Epithelial cell of proximal tubule (primary cell): ENCODE measurements around the gene ATP10A. TPM values are rescaled to one million over a fixed set of nuclear protein-coding genes. Genes with fewer than 3 reads are reported as not detected.

Experiments
- DNase-seq: peaks from one replicate; pipeline ENCODE4 v3.0.0-alpha.2; 2011; ENCODE audit warnings: low read depth
- H3K4me3 ChIP-seq: 2 replicates; pipeline ENCODE4 v1.5.1; 2011; ENCODE audit warnings: low read depth, mild to moderate bottlenecking, low read length
- total RNA-seq: library from RNA; depleted of rRNA; stranded (reverse); fragments of >200 nt; gene quantifications from 2 replicates; pipeline ENCODE4 v1.2.3, GENCODE V29; 2015
- TF ChIP-seq, protein P1 (sequence below): conservative IDR thresholded peaks from 2 replicates; pipeline ENCODE4 v1.5.1; 2012; ENCODE audit warnings: low read depth, mild to moderate bottlenecking, low read length

The ATP10A gene
- total RNA-seq, 1 donor from 2014 or later, result 13.0 TPM

DNA sequence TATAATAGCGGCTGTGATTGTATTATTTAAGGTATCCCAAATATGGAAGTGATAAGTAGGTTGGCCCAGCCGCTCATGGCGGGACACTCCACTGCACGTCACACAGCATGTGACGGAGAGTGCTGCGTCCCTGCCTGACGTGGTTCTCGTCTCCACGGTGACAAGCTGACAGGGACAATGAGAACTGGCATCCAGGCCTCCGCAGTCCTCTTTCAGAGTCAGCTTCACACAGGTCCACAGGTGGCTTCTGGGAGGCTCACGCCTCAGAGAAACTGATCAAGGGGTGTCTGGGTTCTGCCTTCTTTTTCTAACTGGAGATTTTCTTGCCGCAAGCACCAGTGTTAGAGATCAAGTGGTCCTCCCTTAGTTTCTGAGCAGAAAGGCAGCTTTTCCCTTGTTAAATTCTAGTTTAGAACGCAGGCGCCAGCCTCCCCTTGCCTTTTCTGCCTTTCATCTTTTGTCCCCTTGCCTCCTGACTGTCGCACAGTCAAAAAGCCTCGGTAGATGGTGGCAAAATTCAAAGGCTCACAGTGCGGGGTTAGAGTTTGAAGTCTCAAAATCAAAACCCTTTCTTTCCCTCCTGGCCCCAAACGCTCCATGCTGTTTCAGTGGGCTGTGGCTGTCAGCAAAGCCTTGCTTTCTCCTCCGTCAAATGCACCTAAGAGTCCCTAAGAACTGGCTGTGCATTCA, 120.9 kb downstream of the ATP10A start:
- TF ChIP-seq, protein P1, sequence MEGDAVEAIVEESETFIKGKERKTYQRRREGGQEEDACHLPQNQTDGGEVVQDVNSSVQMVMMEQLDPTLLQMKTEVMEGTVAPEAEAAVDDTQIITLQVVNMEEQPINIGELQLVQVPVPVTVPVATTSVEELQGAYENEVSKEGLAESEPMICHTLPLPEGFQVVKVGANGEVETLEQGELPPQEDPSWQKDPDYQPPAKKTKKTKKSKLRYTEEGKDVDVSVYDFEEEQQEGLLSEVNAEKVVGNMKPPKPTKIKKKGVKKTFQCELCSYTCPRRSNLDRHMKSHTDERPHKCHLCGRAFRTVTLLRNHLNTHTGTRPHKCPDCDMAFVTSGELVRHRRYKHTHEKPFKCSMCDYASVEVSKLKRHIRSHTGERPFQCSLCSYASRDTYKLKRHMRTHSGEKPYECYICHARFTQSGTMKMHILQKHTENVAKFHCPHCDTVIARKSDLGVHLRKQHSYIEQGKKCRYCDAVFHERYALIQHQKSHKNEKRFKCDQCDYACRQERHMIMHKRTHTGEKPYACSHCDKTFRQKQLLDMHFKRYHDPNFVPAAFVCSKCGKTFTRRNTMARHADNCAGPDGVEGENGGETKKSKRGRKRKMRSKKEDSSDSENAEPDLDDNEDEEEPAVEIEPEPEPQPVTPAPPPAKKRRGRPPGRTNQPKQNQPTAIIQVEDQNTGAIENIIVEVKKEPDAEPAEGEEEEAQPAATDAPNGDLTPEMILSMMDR, result no peak
- no peak for DNase-seq
- no peak overlapping the region for H3K4me3 ChIP-seq

GRCh38 chr15:25741256-25741580, 121.9 kb downstream of the ATP10A start:
- no peak for DNase-seq
- TF ChIP-seq, protein P1, result no peak

DNA sequence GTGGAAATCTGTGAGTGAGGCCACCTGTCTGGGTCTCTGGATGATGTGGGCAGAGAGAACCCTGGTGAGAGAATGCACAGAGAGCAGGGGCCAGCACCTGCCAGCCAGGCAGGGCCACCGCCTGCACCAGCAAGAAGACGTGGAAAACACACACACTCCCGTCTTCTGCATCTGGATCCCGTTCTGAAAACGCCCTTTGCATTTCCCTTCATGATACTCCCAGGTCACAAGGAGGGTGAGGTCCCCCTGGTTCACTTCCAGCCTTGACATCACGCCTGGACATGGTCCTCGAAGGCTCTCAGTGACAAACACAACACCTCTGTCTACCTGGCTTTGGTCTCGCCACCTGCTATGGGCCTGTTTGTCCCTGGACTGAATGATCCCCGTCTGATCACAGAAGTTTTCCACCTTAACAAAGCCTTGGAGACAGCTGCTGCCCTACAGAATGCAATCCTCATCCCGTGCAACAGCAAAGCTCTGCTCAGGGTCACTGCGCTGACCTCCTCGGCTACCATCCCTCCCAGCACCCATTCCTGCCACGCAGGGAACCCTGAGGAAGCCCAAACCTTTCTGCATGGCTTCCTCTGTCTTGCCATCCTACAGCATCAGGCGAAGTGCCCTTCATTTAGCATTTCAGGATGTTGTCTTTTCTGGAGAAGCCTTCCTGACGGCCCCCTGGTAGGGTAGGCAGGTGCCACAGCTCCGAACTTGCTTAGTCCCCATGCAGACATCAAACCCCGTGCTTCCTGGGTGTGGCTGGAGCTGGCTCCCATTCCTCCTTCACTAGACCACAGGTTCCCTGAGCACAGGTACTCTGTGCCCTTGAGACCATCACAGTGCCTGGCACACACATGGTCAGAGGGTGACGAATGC, 122.5 kb downstream of the ATP10A start:
- TF ChIP-seq, protein P1, result no peak
- no peak overlapping the region for H3K4me3 ChIP-seq
- DNase-seq, result no peak

More at GRCh38 chr15:25741256-25741580, 121.9 kb downstream of the ATP10A start:
- H3K4me3 ChIP-seq, result no peak overlapping the region

- DNase-seq, result no peak
- no peak overlapping the region for H3K4me3 ChIP-seq
- TF ChIP-seq, protein P1, result peak; percentile 68
Observed at GRCh38 chr15:25739687-25740121, 123.4 kb downstream of the ATP10A start.

DNA sequence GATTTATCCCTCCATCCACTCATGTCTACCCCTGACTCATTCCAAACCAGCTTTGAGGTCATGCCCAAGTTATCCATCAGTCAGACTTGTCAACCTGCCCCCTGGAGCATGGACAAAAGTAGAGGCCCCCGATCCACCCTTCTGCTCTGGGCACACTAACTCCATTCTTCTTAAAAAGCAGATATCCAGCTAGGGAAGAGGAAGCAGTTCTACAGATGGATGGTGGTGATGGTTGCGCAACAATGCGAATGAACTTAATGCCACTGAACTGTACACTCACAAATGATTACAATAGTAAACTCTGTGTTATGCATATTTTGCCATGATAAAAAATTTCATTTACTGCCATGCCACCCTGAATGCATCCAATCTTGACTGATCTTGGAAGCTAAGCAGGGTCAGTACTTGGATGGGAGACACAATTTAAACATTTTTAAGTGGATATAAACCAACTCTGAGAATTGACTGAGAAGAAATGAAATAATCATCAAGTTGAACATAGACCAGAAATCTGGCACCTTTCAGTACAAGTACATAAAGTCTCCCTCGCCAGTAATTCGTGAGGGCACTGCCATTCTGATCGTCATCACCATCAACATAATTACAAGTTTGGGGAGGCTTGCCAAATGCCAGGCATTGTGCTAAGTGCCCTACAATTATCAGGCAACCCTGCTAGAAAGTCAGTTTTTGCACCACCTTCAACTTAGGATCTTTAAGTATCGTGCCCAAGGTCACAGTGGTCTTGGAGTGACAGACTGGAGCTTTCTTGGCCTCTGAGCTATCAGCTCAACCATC, 124.8 kb downstream of the ATP10A start:
- H3K4me3 ChIP-seq, result no peak overlapping the region
- DNase-seq, result peak; percentile 15
- TF ChIP-seq, protein P1, result no peak

GRCh38 chr15:25737218-25737643, 125.9 kb downstream of the ATP10A start:
- H3K4me3 ChIP-seq, result no peak overlapping the region
- no peak for DNase-seq
- TF ChIP-seq, protein P1, result no peak
